NCI-H1092 treated with DMSO at 0.1 percent for 48 hours (cell line): Measurements from ENCODE around the gene RHD.
"Not testable (repeated sequence)": the region's sequence is repeated elsewhere in the genome, so short reads cannot be mapped to it uniquely, and the experiment has no call there.

Source experiments
- DNase-seq: peaks from one replicate; lab custom pipeline; 2025; lab: John Stamatoyannopoulos, UW

Gene RHD

DNA sequence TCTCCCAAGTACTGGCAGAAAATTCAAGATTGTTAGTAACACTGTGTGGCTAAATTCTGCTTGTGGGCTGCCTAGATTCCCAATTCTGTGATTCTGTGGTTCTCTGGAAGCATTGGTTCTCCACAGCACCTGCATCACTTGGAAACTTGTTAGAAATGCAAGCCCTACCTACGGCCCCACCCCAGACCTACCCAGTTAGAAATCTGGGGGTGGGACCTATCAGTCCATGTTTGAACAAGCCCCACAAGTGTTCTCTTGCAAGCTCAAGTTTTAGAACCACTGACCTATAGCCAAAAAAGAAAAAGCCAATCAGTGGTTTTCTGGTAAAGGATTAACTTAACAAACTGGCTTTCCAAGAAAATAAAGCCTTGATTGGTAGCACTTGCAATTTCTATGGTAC is 35.9 kb downstream of the RHD start:
- DNase-seq = not testable (repeated sequence)

GRCh38 chr1:25309085-25309484 is 36.8 kb downstream of the RHD start:
- DNase-seq = not testable (repeated sequence)

GRCh38 chr1:25309486-25309885 is 37.2 kb downstream of the RHD start:
- DNase-seq = not testable (repeated sequence)

DNA sequence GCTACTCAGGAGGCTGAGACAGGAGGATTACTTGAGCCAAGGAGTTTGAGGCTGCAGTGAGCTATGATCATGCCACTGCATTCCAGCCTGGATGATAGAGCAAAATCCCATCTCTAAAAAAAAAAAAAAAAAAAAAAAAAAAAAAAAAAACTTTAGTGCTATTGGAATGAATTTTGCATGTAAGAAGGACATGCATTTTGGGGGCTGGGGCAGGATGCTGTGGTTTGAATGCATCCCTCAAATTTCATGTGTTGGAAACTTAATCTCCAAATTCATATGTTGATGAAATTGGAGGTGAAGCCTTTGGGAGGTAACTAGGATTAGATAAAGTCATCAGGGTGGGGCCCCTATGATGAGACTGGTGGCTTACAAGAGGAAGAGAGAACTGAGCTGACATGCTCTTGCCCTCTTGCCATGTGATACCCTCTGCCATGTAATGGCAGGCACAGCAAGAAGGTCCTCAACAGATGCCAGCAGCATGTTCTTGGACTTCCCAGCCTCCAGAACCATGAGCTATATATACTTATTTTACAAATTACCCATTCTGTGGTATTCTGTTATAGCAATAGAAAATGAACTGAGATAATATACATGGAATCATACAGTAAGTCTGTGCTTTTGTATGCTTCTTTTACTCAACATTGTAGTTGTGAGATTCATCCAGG is 40.6 kb downstream of the RHD start:
- DNase-seq = not testable (repeated sequence)

DNA sequence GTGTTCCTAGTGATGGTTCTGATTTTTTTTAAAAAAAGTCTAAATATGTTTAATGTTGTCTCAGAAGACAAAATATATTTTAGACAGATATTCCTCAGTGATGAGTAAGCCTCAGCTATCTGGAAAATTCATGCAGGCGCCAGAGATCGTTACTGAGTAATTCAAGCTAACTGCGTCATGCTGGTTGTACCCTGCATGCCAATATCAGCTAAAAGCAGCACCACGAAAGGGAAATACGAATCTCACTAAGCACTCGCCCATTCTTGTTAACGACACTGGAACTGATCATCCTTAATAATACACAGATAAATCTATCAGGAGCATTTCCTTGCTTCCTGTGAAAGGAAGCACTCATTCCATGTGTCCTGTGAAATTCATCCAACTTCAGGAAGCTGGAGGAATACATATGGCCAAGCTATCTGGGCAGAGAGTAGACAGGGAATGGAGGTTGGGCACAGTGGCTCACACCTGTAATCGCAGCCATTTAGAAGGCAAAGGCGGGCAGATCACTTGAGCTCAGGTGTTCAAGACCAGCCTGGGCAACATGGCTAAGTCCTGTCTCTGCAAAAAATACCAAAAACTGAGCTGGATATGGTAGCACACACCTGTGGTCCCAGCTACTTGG is 48.1 kb downstream of the RHD start:
- DNase-seq = not testable (repeated sequence)

DNA sequence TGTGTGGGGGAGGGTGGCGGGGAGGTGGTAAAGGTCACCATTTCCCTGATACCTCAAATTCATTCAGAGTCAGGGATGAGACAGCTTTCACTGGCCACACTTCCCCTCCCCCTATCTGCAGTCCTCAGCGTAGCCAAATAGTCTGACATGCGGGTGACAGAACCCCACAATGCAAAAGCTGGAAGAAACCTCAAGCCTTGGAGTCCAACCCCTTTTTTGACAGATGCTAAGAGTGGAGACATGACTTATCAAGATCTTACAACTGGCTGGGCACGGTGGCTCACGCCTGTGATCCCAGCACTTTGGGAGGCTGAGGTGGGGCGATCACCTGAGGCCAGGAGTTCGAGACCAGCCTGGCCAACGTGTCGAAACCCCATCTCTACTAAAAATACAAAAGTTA is 49.8 kb downstream of the RHD start:
- not testable (repeated sequence) for DNase-seq

DNA sequence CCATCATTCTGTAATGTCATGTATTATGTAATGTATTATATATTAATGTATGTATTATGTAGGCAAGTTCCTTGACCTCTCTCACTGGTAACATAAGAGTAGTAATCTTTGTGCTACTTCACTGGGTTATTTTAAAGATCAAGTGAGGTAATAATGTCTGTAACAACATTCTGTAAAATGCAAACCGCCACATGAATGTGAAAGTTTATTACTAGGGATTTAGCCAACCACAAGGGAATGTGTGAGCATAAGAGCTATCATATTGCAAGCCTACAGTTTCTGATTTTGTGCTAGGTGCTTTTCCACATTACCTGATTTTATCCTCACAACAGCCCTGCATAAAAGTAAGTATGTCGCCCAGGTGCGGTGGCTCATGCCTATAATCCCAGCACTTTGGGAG is 52.1 kb downstream of the RHD start:
- DNase-seq = not testable (repeated sequence)

- not testable (repeated sequence) for DNase-seq
Observed at GRCh38 chr1:25327864-25328790, 55.8 kb downstream of the RHD start.

DNA sequence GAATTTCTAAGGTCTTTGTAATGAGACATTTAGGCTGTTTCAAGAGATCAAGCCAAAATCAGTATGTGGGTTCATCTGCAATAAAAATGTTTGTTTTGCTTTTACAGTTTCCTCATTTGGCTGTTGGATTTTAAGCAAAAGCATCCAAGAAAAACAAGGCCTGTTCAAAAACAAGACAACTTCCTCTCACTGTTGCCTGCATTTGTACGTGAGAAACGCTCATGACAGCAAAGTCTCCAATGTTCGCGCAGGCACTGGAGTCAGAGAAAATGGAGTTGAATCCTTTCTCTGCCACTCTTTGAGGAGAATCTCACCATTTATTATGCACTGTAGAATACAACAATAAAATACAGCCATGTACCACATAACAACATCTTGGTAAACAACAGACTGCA is 56.5 kb downstream of the RHD start:
- DNase-seq = not testable (repeated sequence)

DNA sequence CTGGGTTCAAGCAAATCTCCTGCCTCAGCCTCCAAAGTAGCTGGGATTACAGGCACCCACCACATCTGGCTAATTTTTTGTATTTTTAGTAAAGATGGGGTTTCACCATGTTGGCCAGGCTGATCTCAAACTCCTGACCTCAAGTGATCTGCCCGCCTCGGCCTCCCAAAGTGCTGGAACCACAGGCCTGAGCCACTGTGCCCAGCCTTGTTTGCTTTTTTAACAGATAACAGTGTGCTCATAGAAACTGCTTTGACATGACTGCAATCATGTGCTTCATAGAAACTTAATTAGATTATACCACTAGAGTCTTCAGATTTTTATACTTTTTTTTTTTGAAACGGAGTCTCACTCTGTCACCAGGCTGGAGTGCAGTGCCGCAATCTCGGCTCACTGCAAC is 57.0 kb downstream of the RHD start:
- not testable (repeated sequence) for DNase-seq

DNA sequence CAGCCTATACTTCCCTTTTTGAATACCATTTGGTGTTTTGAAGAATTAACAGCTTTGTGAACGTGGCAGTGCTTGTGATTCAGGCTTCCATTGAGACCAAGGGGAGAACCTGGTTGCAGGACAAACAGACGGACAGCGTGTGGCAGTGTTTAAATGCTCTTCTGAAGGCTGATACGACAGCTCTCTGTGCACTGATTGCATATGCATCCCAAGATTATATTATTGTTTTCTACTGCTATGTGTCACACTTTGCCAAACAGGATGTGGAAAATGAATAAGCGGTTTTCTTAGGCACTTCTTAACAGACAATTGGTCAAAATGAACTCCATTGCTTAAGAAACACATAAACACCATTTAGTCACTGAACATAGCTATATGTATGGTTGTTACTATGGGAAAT is 57.6 kb downstream of the RHD start:
- not testable (repeated sequence) for DNase-seq

GRCh38 chr1:25336922-25337354 is 64.6 kb downstream of the RHD start:
- DNase-seq = peak; percentile 15

DNA sequence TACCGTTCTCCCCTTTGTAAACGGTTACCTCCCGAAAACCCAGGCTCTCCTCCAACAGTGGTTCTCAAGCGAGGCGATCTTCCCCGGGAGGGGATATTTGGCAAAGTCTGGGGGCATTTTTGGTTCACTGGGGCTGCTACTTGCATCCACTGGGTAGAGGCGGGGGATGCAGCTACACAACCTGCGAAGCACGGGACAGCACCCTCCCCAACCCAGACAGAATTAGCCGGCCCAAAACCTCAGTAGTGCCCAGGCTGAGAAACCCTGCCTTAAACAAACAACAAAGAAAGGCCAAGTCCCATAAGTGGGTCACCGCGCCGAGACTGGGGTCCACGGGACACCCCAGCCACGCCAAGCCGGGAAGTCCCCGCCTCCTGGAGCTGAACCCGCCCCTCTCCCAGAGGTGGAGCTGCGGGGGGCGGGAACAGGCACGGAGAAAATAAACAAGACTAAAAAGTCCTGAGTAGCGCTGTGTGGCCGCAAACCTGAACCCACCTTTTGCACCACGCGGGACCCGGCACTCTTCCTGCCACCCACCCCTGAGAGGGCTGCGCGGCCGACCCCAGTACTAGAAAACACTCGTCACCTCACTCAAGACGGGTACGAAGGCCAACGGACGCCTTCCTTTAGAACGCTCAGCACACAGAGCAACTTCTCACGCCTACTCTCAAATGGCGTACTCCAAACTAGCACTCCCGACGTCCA is 65.3 kb downstream of the RHD start:
- DNase-seq = peak; percentile 45

DNA sequence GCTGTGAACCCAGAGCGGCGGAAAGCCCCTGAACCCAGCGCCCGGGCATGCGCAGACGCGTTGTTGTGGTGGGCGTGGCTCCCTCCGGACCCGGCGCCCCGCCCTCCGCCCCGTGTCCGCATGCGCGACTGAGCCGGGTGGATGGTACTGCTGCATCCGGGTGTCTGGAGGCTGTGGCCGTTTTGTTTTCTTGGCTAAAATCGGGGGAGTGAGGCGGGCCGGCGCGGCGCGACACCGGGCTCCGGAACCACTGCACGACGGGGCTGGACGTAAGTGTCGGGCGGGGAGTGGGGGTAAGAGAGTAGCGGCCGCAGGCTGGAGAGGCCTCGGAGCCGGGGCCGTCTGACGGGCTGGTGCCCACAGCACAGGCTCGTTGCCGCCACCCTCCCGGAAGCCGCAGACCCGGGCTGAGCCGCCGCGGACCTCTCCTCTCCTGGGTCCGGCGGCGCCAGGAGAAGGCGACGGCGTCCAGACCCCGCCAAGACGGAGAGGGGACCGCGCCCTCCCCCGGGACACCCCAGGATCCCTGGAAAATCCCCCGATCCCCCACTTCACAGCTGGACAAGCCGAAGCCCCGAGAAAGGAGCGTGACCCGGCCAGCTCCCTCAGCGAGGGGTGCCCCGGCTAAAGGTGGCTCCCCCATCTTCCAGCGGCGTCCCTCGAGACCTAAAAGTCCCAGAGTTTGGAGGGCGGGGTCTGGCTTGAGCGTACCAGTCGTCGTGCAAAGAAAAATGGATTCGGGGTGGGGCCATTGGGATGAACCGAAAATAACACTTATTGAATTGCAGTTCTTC is 66.1 kb downstream of the RHD start, which contains the start of gene TMEM50A:
TMEM50A (plus strand) TSS at position 147 of the 794 bp plus-strand sequence. CDS start 2,153 bp downstream, outside the sequence.
- DNase-seq = peak; percentile 91

DNA sequence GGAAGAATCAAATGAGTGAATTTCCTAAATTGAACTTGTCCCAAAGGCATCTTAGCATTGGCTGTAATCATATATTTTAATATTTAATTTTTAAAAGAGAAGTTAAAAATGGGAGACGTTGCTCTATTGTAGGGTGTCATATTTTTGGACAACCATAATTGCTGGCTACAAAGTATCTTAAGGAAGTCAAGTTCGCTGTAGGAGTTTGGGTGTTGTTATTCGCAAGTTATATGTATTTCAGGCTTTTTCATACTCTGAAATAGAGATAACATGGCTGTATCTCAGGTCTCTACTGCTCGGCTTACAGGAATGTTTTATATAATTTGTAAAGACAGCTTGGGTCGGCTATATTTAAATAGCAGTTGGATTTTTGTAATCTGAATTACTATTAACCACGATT is 66.7 kb downstream of the RHD start:
- DNase-seq = no peak

DNA sequence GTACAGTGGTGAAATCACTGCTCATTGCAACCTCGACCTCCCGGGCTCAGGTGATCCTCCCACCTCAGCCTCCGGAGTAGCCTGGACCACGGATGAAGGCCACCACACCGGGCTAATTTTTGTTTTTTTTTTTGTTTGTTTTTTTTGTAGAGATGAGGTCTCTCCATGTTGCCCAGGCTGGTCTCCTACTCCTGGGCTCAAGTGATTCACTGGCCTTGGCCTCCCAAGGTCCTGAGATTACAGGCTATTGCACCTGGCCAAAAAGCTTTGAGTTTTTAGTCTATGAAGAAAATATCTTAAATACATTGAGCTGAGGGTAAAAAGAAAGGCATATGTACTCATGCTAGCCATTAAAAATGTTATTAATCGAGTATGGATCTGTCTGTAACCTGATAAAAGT is 69.4 kb downstream of the RHD start:
- DNase-seq = no peak

- DNase-seq = no peak
Observed at GRCh38 chr1:25342846-25343245, 70.5 kb downstream of the RHD start.

GRCh38 chr1:25343872-25344271 is 71.6 kb downstream of the RHD start:
- no peak for DNase-seq

- DNase-seq = no peak
Observed at GRCh38 chr1:25347556-25347955, 75.2 kb downstream of the RHD start.

DNA sequence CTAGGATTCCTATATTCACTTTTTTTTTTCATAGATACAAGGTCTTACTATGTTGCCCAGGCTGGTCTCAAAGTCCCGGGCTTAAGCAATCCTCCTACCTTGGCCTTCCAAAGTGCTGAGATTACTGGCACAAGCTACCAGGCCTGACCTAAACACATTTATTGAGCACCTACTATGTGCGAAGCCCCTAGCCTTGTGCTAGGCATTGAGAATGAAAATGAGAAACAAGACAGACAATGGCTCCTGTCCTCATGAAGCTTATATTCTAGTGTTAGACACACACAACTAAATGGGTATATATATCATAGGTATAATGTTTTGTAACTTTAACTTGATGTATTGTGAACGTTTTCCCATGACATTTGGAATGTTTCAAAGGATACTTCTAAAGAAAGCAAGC is 77.3 kb downstream of the RHD start:
- DNase-seq = no peak

DNA sequence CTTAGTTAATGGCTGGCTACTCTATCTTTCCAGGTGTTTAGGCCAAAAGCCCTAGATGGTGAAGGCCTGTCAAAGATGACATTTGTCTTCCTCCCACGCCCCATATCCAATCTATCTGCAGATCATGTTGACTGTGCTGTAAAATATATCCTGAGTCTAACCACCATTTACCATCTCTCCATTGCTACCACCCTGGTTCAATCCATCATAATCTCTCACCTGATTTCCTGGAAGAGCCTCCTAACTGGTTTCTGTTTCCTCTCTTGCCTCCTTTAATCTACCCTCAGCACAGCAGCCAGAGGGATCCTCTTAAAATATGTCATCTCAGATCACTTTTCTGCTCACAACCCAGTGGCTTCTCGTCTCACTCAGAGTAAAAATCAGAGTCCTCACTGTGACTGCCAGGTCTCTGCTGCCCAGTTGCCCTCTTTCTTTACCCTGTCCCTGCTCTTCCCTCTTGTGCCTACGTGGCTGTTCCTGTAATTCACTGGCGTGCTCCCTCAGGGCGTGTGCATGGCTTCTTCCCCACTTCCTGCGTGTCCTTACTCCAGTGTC is 83.6 kb downstream of the RHD start:
- DNase-seq = no peak
